ENCODE results near the gene FGF22. TPM values are rescaled to one million over a fixed set of nuclear protein-coding genes. Genes with fewer than 3 reads are reported as not detected.
A peak's percentile ranks its signal among the peaks of the same experiment; 100 is the strongest.

FGF22 gene
- total and polyA plus RNA-seq, 4 donors: 0.08 TPM; not detected in 3

DNA sequence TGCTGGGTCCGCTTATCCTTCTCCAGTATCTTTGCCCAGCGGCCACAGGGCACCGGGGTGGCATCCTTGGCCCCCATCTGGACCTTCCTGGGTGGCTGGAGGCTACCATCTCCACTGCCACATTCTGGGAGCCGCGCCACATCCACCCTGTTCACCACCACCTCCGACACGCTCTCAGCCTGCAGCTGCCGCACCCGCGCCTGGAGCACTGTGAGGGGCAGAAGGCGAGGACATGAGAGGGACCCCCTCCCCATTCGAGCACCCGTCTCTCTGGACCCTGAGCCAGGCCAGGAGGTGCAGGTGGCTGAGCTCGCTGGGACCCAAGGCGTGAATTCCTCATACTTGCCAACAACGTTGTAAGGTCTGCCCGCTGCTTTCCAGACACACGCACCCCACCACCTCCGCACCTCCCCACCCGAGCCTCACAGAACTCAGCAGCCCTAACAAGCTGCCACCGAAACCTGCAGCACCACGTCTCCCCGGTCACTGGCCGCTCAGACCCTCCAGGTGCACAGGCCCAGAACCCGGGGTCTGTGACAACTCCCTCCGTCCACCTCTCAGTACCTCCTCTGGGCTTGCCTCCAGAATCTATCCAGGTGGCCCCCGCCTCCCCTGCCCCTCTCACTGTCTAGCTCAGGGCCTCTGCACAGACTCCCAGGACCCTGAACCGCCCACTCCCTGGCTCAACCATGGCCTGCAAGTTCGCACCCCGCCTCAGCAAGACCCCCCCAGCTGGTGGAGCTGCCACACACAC, 9.5 kb upstream of the FGF22 start:
- Histone ChIP-seq H3K4me1 (ENCODE audit: control insufficient read depth in 4 of 4, insufficient read depth in 4 of 4, low read length in 3 of 4) (peaks cover 11 to 22% (median 16%) of the 10 kb centered on the region in 4 donors), H3K27me3 (ENCODE audit: control insufficient read depth in 4 of 4, insufficient read depth in 4 of 4, low read length in 3 of 4) (no peaks in the 10 kb centered on the region), H3K27ac (ENCODE audit: low read depth in 1 of 2, low read length in 2 of 2) (no peak overlapping the region), H3K9me3 (ENCODE audit: control insufficient read depth in 4 of 4, low read length in 3 of 4) (no peaks in the 10 kb centered on the region), H3K4me3 (ENCODE audit: low read depth in 1 of 3, low read length in 3 of 3) (no peak overlapping the region), H3K36me3 (ENCODE audit: control insufficient read depth in 4 of 4, insufficient read depth in 3 of 4, low read depth in 1 of 4, low read length in 3 of 4) (peaks cover 3 to 16% (median 13%) of the 10 kb centered on the region in 4 donors), H3K9ac (ENCODE audit: low read depth in 1 of 2, low read length in 2 of 2) (no peak overlapping the region)
- no peak for DNase-seq (ENCODE audit: low spot score)
- WGBS: 94% methylated on average over 30 of the region's 30 CpGs
- TF ChIP-seq RAD21 (IDR thresholded peaks at IDR 0.05) (no peak), YY1 (IDR thresholded peaks at IDR 0.05) (no peak), EGR1 (IDR thresholded peaks at IDR 0.05; ENCODE audit: low read depth in 2 of 2) (no peak), GABPA (IDR thresholded peaks at IDR 0.05 in 1 of 2, conservative IDR thresholded peaks at IDR 0.05 in 1 of 2) (no peak), ATF3 (IDR thresholded peaks at IDR 0.05) (no peak), HNF4G (IDR thresholded peaks at IDR 0.05) (no peak), FOXA1 (IDR thresholded peaks at IDR 0.05) (no peak), JUND (IDR thresholded peaks at IDR 0.05) (no peak), SP1 (IDR thresholded peaks at IDR 0.05) (no peak), RXRA (IDR thresholded peaks at IDR 0.05) (no peak), FOXA2 (IDR thresholded peaks at IDR 0.05) (no peak)
- TF ChIP-seq, protein P1, sequence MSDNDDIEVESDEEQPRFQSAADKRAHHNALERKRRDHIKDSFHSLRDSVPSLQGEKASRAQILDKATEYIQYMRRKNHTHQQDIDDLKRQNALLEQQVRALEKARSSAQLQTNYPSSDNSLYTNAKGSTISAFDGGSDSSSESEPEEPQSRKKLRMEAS (IDR thresholded peaks at IDR 0.05): no peak
- TF ChIP-seq, protein P2, sequence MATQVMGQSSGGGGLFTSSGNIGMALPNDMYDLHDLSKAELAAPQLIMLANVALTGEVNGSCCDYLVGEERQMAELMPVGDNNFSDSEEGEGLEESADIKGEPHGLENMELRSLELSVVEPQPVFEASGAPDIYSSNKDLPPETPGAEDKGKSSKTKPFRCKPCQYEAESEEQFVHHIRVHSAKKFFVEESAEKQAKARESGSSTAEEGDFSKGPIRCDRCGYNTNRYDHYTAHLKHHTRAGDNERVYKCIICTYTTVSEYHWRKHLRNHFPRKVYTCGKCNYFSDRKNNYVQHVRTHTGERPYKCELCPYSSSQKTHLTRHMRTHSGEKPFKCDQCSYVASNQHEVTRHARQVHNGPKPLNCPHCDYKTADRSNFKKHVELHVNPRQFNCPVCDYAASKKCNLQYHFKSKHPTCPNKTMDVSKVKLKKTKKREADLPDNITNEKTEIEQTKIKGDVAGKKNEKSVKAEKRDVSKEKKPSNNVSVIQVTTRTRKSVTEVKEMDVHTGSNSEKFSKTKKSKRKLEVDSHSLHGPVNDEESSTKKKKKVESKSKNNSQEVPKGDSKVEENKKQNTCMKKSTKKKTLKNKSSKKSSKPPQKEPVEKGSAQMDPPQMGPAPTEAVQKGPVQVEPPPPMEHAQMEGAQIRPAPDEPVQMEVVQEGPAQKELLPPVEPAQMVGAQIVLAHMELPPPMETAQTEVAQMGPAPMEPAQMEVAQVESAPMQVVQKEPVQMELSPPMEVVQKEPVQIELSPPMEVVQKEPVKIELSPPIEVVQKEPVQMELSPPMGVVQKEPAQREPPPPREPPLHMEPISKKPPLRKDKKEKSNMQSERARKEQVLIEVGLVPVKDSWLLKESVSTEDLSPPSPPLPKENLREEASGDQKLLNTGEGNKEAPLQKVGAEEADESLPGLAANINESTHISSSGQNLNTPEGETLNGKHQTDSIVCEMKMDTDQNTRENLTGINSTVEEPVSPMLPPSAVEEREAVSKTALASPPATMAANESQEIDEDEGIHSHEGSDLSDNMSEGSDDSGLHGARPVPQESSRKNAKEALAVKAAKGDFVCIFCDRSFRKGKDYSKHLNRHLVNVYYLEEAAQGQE (IDR thresholded peaks at IDR 0.05): no peak
- TF ChIP-seq, protein P3, sequence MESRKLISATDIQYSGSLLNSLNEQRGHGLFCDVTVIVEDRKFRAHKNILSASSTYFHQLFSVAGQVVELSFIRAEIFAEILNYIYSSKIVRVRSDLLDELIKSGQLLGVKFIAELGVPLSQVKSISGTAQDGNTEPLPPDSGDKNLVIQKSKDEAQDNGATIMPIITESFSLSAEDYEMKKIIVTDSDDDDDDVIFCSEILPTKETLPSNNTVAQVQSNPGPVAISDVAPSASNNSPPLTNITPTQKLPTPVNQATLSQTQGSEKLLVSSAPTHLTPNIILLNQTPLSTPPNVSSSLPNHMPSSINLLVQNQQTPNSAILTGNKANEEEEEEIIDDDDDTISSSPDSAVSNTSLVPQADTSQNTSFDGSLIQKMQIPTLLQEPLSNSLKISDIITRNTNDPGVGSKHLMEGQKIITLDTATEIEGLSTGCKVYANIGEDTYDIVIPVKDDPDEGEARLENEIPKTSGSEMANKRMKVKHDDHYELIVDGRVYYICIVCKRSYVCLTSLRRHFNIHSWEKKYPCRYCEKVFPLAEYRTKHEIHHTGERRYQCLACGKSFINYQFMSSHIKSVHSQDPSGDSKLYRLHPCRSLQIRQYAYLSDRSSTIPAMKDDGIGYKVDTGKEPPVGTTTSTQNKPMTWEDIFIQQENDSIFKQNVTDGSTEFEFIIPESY (IDR thresholded peaks at IDR 0.05): no peak

DNA sequence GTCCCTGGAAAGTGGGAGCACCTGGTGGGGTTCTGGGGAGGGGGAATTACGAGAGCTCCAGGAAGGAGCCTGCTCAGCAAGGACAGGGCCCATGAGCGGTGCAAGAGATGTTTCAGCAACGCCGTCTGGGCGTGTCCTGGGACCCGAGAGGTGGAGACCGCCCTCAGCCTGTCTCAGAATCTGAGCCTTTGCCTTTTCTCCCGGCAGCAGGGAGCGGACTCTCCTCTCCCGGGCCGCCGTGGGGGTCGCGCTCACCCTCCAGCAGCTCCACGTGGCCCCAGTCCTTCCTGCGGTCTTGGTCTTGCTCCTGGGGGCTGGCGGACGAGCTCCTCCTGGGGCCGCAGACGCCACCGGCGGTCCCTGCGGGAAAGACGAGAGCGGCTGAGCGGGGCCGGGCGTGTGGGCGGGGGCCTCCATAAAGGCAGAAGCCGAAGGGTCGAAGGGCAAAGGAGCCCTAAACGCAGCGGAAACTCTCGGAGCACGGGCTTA, 7.1 kb upstream of the FGF22 start:
- 1% methylated on average over 35 of the region's 35 CpGs for WGBS
- DNase-seq (ENCODE audit: low spot score): peak; percentile 54
- H3K27ac ChIP-seq (ENCODE audit: low read depth in 1 of 2, low read length in 2 of 2): peak overlapping the region; percentile 64 to 69

More for the DNA sequence above, 7.1 kb upstream of the FGF22 start:
- no peaks in the 10 kb centered on the region for H3K9me3 ChIP-seq (ENCODE audit: control insufficient read depth in 4 of 4, low read length in 3 of 4)
- H3K9ac ChIP-seq (ENCODE audit: low read depth in 1 of 2, low read length in 2 of 2): peak overlapping the region; percentile 45 to 90
- H3K4me3 ChIP-seq (ENCODE audit: low read depth in 1 of 3, low read length in 3 of 3): peak overlapping the region; percentile 73 to 95 (median 88)
- no peak for TF ChIP-seq NR2F2 (IDR thresholded peaks at IDR 0.05)
- TF ChIP-seq ATF3 (IDR thresholded peaks at IDR 0.05): no peak
- peak; percentile 18 for TF ChIP-seq SP1 (IDR thresholded peaks at IDR 0.05)
- TF ChIP-seq FOXA2 (IDR thresholded peaks at IDR 0.05): no peak
- TF ChIP-seq, protein P4, sequence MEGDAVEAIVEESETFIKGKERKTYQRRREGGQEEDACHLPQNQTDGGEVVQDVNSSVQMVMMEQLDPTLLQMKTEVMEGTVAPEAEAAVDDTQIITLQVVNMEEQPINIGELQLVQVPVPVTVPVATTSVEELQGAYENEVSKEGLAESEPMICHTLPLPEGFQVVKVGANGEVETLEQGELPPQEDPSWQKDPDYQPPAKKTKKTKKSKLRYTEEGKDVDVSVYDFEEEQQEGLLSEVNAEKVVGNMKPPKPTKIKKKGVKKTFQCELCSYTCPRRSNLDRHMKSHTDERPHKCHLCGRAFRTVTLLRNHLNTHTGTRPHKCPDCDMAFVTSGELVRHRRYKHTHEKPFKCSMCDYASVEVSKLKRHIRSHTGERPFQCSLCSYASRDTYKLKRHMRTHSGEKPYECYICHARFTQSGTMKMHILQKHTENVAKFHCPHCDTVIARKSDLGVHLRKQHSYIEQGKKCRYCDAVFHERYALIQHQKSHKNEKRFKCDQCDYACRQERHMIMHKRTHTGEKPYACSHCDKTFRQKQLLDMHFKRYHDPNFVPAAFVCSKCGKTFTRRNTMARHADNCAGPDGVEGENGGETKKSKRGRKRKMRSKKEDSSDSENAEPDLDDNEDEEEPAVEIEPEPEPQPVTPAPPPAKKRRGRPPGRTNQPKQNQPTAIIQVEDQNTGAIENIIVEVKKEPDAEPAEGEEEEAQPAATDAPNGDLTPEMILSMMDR (IDR thresholded peaks at IDR 0.05; ENCODE audit: low read depth, low read length, missing input control): no peak
- no peaks in the 10 kb centered on the region for H3K27me3 ChIP-seq (ENCODE audit: control insufficient read depth in 4 of 4, insufficient read depth in 4 of 4, low read length in 3 of 4)
- peaks cover 11 to 22% (median 16%) of the 10 kb centered on the region in 4 donors for H3K4me1 ChIP-seq (ENCODE audit: control insufficient read depth in 4 of 4, insufficient read depth in 4 of 4, low read length in 3 of 4)
- peaks cover 2 to 12% (median 9%) of the 10 kb centered on the region in 4 donors for H3K36me3 ChIP-seq (ENCODE audit: control insufficient read depth in 4 of 4, insufficient read depth in 3 of 4, low read depth in 1 of 4, low read length in 3 of 4)

All from liver (tissue), 9 donors.